Measurements from ENCODE around the gene TEX13C. TPM values are rescaled to one million over a fixed set of nuclear protein-coding genes. Genes with fewer than 3 reads are reported as not detected.

TEX13C gene
- total and polyA plus RNA-seq, 8 donors, result not detected

DNA sequence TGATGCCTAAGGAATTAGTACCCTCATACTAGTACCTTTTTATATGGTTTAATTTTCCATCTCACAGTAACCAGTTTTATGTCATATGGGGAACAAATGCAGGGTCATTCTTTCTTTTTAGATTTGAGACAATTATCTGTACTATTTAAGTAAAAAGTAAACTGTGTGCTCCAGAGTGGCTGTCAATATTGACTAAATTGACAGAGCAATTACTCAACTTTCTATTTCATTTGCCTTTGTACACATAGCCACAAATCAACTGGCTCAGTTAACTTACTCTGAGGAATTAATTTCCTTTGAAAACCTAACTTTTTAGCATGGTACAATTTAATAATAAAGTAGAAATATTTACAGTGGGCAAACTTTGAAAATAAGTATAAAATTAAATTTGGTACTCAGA, 28.5 kb upstream of the TEX13C start:
- no peaks in the 10 kb centered on the region for H3K9me3 ChIP-seq
- H3K4me3 ChIP-seq, result no peak overlapping the region
- no peak for DNase-seq
- TF ChIP-seq, protein P1, sequence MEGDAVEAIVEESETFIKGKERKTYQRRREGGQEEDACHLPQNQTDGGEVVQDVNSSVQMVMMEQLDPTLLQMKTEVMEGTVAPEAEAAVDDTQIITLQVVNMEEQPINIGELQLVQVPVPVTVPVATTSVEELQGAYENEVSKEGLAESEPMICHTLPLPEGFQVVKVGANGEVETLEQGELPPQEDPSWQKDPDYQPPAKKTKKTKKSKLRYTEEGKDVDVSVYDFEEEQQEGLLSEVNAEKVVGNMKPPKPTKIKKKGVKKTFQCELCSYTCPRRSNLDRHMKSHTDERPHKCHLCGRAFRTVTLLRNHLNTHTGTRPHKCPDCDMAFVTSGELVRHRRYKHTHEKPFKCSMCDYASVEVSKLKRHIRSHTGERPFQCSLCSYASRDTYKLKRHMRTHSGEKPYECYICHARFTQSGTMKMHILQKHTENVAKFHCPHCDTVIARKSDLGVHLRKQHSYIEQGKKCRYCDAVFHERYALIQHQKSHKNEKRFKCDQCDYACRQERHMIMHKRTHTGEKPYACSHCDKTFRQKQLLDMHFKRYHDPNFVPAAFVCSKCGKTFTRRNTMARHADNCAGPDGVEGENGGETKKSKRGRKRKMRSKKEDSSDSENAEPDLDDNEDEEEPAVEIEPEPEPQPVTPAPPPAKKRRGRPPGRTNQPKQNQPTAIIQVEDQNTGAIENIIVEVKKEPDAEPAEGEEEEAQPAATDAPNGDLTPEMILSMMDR (IDR thresholded peaks at IDR 0.05), result no peak
- FAIRE-seq, result peak; percentile 45
- no peaks in the 10 kb centered on the region for H3K36me3 ChIP-seq
- intact Hi-C loops (cut with DNase I), result no loop called here
- no peak for ATAC-seq
- H3K27me3 ChIP-seq, result no peaks in the 10 kb centered on the region
- no peaks in the 10 kb centered on the region for H3K4me1 ChIP-seq
- no peak overlapping the region for H3K27ac ChIP-seq

DNA sequence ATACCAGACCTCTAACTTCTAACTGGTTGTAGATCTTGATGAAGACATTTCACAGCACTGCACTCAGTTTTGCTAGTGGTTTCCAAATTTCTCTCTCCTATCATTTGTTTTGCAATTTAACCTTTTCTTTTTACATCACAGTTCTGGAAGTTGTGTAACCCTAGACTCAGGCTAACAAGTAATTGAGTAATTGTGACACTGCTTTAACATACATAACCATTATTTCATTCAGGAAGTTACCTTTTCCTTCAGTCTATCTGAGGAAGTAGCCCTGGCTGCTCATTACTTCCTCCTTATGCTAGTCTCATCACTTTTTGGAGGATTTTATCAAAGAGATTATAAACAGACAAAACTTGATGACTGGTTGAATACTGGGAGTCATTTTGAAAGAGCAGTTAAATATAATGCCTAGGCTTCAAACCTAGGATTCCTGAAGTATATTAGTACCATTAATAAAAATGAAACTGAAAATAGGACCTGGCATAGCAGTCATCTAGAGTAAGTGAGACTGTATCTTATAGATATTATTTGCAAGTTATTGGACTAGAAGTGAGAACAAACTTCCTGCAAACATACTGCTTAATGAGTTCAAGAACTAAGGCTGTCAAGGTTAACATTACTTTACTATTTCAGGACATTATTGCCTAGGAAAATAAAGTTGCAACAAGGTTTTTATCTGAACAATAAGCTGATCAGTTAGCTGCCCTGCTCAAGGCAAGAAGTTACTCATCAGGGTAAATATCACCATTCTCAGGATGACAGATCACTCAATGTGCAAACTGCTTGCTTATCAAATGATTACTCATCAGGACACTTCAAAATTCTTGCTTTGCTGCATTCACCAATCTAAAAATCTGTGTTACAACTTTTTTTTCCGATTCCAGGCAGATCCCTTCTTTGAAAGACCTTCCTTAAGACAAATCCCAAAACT, 25.6 kb upstream of the TEX13C start:
- TF ChIP-seq, protein P1 (IDR thresholded peaks at IDR 0.05), result no peak
- no peaks in the 10 kb centered on the region for H3K36me3 ChIP-seq
- ATAC-seq, result no peak
- FAIRE-seq, result peak; percentile 5
- no peaks in the 10 kb centered on the region for H3K4me1 ChIP-seq
- WGBS, 2 donors, result 6 to 17% methylated on average over 1 of the region's 1 CpG
- H3K27me3 ChIP-seq, result no peaks in the 10 kb centered on the region
- intact Hi-C loops (cut with DNase I), result no loop called here
- no peaks in the 10 kb centered on the region for H3K9me3 ChIP-seq
- H3K27ac ChIP-seq, result no peak overlapping the region
- no peak for DNase-seq
- H3K4me3 ChIP-seq, result no peak overlapping the region

DNA sequence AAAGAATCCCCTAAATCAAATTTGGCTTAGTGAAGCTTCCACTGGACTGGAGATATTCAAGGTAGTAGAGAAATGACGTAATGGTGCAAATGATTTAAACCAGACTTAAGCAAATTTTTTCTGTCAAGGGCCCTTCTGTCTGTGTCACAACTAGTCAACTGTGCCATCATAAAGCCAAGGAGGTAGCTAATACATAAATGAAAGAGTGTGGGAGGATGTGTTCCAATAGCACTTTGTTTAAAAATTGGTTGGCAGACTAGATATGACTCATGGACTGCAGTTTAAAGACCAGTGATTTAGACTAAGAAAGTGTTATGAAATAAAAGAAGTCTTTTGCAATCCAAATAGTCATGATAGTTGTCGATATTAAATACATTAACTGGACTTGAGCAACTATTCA, 24.3 kb upstream of the TEX13C start:
- Histone ChIP-seq H3K9me3 (no peaks in the 10 kb centered on the region), H3K4me3 (no peak overlapping the region), H3K27me3 (no peaks in the 10 kb centered on the region), H3K27ac (no peak overlapping the region), H3K4me1 (no peaks in the 10 kb centered on the region), H3K36me3 (no peaks in the 10 kb centered on the region)
- TF ChIP-seq, protein P1 (IDR thresholded peaks at IDR 0.05), result no peak
- WGBS, 2 donors, result 71 to 72% methylated on average over 2 of the region's 2 CpGs
- DNase-seq (no peak), FAIRE-seq (no peak), ATAC-seq (no peak)
- intact Hi-C loops (cut with DNase I), result no loop called here

DNA sequence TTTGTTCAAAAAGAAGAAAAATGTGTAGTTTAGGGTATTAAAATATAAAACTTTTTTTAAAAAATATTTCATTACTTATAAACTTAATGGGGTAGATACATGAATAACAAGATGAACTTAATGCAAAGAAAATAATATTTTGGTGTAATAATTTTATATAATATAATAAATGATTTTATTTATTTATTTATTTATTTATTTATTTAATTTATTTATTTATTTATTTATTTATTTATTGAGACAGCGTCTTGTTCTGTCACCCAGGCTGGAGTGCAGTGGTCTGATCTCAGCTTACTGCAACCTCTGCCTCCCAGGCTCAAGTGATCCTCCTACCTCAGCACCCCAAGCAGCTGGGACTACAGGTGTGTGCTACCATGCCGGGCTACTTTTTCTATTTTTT, 20.8 kb upstream of the TEX13C start:
- intact Hi-C loops (cut with DNase I), result no loop called here
- Histone ChIP-seq H3K4me1 (no peaks in the 10 kb centered on the region), H3K27ac (no peak overlapping the region), H3K36me3 (no peaks in the 10 kb centered on the region), H3K27me3 (no peaks in the 10 kb centered on the region), H3K4me3 (no peak overlapping the region), H3K9me3 (no peaks in the 10 kb centered on the region)
- DNase-seq (no peak), ATAC-seq (no peak), FAIRE-seq (peak; percentile 95)
- TF ChIP-seq, protein P1 (IDR thresholded peaks at IDR 0.05), result no peak
- 54 to 70% methylated on average over 2 of the region's 2 CpGs for WGBS, 2 donors

DNA sequence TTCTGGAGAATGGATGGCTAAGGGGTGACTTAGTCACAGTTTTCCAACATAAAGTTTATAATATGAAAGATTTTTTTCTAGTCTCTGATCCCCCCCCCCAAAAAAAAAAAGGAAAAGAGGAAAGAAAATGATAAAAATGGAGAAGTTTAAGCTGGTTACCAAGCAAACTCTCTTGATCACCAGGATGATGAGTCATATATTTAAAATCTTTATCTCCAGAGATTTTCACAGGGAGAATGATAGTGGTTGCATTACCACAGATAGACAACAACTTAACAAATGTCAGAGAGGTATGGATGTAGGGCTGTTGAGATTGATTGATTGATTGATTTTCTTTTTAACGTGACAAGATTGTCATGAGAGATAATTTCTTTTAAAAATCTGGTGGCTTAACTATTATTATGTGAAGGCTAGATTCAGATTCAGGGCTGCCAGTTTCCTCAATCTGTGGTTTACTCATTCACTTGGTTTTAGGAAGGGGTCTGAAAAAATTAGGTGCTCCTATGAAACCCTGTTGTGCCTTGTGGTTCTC, 13.3 kb upstream of the TEX13C start:
- Histone ChIP-seq H3K4me3 (no peak overlapping the region), H3K27ac (no peak overlapping the region), H3K4me1 (no peaks in the 10 kb centered on the region), H3K27me3 (peaks cover 0 to 20% (median 0%) of the 10 kb centered on the region in 4 donors), H3K36me3 (no peaks in the 10 kb centered on the region), H3K9me3 (no peaks in the 10 kb centered on the region)
- WGBS, 2 donors, result 15 to 25% methylated on average over 1 of the region's 1 CpG
- DNase-seq (no peak), ATAC-seq (no peak), FAIRE-seq (no peak)
- TF ChIP-seq, protein P1 (IDR thresholded peaks at IDR 0.05), result no peak
- intact Hi-C loops (cut with DNase I), result no loop called here
